Right lobe of liver (tissue), 4 donors: ENCODE data around the gene SLX4IP.

Experiments
- CTCF ChIP-seq, 4 donors: fragments of 200-600 bp in 3 of 4; fragments of 450-650 bp in 1 of 4; IDR thresholded peaks; one replicate each; pipeline versions ENCODE4 v1.5.1 to v1.8.0; 2016 to 2022; ENCODE audit warnings: antibody characterized with exemption in 4 of 4, mild to moderate bottlenecking in 2 of 4
- POLR2A ChIP-seq: fragments of 450-650 bp; IDR thresholded peaks from one replicate; pipeline ENCODE4 v1.6.1; 2017; ENCODE audit warnings: antibody characterized with exemption, mild to moderate bottlenecking
- donor health status: DM: no; HTN: no; CAD: no.
- donor health status: DM: no; HTN: no; CAD: no.
- donor health status: DM: no; HTN: yes; CAD: no.

GRCh38 chr20:10427060-10427692 is 7.9 kb upstream of the SLX4IP start:
- peak; percentile 68 to 85 (median 83) for TF ChIP-seq CTCF (IDR thresholded peaks at IDR 0.05)
- no peak for TF ChIP-seq POLR2A
